GM19395 (cell line): Measurements from ENCODE around the gene C11orf87.

ENCODE experiments used
- ATAC-seq: cut with Tn5 transposase; IDR thresholded peaks from one replicate; pipeline ENCODE4 v1.9.1; 2021; ENCODE audit warnings: mild to moderate bottlenecking, moderate library complexity; ENCODE audit not compliant: unreplicated experiment

The C11orf87 gene

DNA sequence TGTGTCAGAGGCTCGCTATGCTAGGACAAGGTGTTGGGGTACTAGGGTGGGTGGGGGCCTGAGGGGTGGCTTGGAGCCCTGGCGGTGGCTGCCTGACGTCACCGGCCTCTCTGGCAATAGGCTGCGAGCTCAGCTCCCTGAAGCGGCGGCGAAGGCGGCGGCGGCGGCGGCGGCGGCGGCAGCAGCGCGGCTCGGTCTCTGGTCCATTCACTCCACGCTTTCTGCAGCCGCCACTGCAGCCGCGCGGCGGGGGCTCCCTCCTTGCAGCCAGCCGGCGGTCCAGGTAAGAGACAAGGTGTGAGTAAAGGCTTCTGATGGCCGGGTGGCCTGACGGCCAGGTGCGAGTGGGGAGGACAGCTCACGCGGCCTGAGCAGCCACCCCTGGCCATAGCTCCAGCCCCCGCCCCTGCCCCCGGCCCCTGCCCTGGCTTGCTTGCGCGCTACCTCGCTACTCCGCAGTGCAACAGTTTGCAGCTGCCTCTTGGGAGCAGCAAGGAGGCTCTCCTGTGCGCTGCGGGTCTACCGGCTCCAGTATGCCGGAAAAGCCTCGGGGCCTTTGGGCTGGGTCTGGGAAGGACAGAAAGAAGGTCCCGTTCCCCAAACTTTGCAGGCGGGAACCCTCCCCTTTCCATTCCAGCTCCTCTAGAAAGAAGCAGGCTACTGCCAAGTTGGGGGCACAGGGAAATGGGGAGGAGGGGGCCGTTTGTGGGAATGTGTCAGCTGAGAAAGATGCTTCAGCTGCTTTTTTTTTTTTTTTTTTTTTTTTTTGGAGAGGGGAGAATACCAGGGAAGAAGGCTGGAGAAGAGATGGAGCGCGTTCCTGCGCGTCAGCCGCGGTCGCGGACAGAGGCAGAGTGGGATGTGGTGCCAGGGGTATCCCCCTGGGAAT lies at the start of gene C11orf87:
C11orf87 (plus strand) TSS at position 210 of the 889 bp plus-strand sequence. CDS start 1,444 bp downstream, outside the sequence.
- ATAC-seq = no peak

GRCh38 chr11:109374032-109374431 lies 48.0 kb upstream of the C11orf87 start:
- no peak for ATAC-seq

GRCh38 chr11:109374441-109374840 lies 47.5 kb upstream of the C11orf87 start:
- ATAC-seq = no peak

- ATAC-seq = no peak
Observed at GRCh38 chr11:109377039-109377742, 44.8 kb upstream of the C11orf87 start.

GRCh38 chr11:109378034-109378433 lies 44.0 kb upstream of the C11orf87 start:
- no peak for ATAC-seq

DNA sequence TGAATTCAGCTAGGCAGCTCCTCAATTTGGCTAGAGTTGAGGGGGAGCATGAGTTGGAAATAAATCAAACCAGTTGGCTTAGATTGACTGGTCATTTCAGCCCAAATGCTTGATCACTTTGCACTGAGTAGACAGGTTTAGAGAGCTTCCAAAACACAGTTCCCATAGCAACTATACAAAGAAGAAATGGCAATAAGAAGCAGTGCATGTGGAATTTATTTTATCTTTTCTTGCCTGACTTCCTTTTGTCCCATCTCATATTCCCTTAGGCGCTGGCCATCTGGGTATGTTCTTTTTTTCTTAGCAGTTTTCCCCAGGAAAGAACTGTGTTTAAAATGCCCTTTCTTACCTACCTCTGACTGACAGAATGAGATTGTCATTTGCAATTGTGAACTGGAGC lies 38.7 kb upstream of the C11orf87 start:
- ATAC-seq = no peak

GRCh38 chr11:109384873-109385272 lies 37.1 kb upstream of the C11orf87 start:
- no peak for ATAC-seq

DNA sequence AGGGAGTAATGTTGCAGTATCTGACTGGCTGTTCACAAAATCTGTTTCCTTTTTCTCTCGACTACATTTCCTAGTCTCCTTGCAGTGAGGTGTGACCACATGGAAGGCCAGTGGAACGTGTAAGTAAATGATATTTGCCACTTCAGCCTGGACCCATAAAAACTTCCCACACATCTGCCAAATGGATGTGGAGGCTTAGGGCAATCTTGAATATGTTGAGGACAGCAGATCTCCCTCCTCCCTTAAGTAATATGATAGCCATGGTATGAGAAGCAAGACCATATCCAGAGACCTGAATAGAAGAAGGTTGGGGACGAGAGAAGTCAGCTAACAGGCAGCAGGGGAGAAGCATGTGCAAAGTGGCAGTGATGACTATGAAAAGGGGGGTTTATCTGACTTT lies 33.0 kb upstream of the C11orf87 start:
- no peak for ATAC-seq

DNA sequence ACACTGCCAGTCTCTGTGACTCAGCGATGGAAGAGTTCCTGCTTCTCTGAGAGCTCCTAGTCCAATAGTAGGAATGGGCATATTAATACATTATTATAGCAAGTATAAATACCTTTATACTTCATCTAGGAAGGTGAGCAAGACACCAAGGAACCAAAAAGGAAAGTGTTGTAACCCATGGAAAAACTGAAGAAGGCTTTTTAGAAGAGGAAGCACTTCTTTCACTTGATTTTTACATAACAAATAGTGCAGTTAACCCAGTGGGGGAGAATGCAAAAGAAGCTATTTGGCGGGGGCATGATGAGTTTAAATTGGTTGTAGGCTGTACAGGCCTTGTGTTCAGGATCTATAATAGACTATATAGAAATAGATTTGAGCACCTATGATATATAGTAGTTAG lies 31.2 kb upstream of the C11orf87 start:
- no peak for ATAC-seq

DNA sequence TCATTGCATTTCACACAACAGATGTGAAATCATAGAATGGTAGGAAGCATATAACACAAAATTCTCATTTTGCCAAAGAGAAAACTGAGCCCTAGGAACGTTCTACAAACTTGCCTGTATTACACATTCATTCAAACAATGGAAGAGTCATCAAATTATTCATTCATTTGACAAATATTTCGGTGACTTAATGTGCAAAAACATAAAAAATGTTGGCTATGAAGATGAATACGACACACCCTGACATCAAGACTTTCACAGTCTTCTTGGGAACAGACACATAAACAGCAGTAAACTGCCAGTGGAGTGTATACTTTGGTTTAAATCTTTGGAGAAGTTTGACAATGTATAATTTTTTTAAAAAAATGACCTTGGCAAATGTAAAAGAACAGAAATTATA lies 20.4 kb upstream of the C11orf87 start:
- ATAC-seq = no peak

GRCh38 chr11:109405671-109406070 lies 16.3 kb upstream of the C11orf87 start:
- no peak for ATAC-seq

GRCh38 chr11:109416601-109417000 lies 5.4 kb upstream of the C11orf87 start:
- no peak for ATAC-seq

GRCh38 chr11:109422870-109423465 lies 978 bp downstream of the C11orf87 start:
- no peak for ATAC-seq

DNA sequence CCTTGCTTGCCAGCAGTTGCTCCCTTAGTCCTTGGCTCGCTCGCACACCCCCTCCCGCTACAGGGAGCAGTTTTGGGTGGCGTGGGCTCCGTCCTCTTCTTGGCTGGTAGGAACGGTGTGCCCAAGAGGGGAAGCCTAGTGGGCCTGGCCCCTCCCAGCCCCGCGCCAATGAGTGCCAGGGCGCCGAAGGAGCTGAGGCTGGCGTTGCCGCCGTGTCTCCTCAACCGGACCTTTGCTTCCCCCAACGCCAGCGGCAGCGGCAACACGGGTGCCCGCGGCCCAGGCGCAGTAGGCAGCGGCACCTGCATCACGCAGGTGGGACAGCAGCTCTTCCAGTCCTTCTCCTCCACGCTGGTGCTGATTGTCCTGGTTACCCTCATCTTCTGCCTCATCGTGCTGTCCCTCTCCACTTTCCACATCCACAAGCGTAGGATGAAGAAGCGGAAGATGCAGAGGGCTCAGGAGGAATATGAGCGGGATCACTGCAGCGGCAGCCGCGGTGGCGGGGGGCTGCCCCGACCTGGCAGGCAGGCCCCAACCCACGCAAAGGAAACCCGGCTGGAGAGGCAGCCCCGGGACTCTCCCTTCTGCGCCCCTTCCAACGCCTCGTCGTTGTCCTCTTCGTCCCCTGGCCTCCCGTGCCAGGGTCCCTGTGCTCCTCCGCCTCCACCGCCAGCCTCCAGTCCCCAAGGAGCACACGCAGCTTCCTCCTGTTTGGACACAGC lies 1.6 kb downstream of the C11orf87 start:
- no peak for ATAC-seq

DNA sequence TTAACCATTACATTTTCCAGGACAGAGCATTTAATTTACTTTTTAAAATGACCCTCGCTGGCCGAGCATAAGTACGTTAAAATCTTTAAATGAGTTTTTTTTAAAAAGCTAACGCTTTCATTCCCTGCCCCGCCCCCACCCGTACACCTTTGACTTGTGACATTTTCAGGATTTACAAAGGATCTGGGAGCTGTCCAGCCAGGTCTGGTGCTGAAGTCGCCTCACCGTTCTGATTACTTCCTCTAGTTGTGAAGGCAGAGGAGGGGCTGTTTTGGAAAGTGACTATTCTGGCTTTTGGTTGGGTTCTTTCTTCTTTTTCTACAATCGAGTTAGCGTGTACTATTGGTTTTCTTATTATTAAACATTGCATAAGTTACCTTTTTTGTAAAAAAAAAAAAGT lies 2.9 kb downstream of the C11orf87 start:
- no peak for ATAC-seq

DNA sequence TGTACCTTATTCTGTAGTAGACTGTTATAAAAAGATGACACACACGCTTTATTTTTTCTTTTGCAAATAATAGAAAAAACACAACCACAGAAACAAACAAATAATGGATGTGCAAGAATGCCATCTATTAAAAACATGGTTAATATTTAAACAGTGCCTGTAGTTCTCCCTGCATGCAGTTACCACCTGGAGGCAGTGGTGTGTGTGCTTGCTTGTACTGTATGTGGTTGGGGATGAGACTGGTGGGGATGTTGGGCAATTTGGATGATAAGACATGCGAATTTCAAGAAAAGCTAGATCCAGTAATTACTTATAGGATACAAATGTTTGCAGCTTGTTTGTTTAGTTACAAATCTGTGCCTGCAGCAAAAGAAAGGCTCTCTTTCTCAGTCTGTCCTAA lies 3.6 kb downstream of the C11orf87 start:
- no peak for ATAC-seq

GRCh38 chr11:109426442-109427240 lies 4.7 kb downstream of the C11orf87 start:
- no peak for ATAC-seq

- ATAC-seq = no peak
Observed at GRCh38 chr11:109432105-109432504, 10.1 kb downstream of the C11orf87 start.

DNA sequence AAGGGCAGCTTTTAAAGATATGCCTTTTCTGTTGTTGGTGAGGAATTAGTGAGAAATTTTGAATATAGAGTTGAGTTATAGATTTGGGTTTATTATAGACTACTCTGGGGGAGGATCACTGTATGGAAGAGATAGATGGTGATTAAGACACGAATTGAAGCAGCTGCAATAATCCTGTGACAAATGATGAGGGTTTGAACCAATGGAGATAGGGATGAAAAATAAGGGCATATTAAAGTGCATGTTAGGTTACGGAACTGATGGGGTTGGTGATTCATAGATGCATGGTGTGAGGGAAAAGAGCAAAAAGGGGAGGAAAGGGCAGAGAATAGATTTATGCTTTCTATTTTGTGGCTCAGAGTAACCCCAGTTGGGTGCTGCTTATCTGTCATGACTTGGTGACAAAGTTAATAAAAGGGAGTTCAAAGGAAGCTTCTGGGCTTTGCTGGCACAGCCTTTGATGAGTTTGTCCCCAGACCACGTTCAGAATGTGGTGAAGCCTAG lies 11.8 kb downstream of the C11orf87 start:
- no peak for ATAC-seq

- ATAC-seq = no peak
Observed at GRCh38 chr11:109435121-109435742, 13.2 kb downstream of the C11orf87 start.
